ENCODE results near the gene MEOX2. TPM values are rescaled to one million over a fixed set of nuclear protein-coding genes. Genes with fewer than 3 reads are reported as not detected.

MEOX2 gene
- total and polyA plus RNA-seq, 4 donors, result 3.0 to 103 (median 13.6) TPM

DNA sequence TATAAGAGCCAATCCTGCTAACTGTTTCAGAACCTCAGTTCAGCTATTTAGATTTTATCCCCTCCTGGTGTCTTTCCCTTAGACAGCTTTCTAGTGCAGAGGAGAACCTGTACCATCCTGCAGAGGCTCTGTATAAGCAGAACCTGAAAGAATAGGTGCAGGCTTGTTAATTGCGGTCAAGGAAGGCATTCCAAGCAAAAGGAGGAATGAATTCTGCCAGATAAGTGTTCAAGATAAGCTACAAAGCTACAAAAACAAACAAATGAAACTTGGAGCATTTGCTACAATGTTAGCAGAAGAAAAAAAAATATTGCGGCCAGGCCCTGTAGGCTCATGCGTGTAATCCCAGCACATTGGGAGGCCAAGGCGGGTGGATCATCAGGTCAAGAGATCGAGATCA lies 92.0 kb downstream of the MEOX2 start:
- WGBS, 2 donors, result 69 to 70% methylated on average over 5 of the region's 5 CpGs
- peaks cover 0 to 9% (median 0%) of the 10 kb centered on the region in 4 donors for H3K36me3 ChIP-seq (ENCODE audit: control insufficient read depth in 4 of 4, insufficient read depth in 4 of 4, low read length in 4 of 4)
- TF ChIP-seq, protein P1, sequence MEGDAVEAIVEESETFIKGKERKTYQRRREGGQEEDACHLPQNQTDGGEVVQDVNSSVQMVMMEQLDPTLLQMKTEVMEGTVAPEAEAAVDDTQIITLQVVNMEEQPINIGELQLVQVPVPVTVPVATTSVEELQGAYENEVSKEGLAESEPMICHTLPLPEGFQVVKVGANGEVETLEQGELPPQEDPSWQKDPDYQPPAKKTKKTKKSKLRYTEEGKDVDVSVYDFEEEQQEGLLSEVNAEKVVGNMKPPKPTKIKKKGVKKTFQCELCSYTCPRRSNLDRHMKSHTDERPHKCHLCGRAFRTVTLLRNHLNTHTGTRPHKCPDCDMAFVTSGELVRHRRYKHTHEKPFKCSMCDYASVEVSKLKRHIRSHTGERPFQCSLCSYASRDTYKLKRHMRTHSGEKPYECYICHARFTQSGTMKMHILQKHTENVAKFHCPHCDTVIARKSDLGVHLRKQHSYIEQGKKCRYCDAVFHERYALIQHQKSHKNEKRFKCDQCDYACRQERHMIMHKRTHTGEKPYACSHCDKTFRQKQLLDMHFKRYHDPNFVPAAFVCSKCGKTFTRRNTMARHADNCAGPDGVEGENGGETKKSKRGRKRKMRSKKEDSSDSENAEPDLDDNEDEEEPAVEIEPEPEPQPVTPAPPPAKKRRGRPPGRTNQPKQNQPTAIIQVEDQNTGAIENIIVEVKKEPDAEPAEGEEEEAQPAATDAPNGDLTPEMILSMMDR (IDR thresholded peaks at IDR 0.05; ENCODE audit: control extremely low read depth, extremely low read depth), result no peak
- H3K9me3 ChIP-seq (ENCODE audit: control insufficient read depth in 4 of 4, insufficient read depth in 3 of 4, low read length in 3 of 4), result peaks cover 0 to under 1% (median 0%) of the 10 kb centered on the region in 4 donors
- H3K9ac ChIP-seq (ENCODE audit: insufficient read depth in 1 of 2, low read length in 2 of 2), result no peak overlapping the region
- no peaks in the 10 kb centered on the region for H3K27me3 ChIP-seq (ENCODE audit: control insufficient read depth in 3 of 3, insufficient read depth in 3 of 3, low read length in 2 of 3)
- ATAC-seq (ENCODE audit: insufficient read depth, low FRiP score), result no peak
- no peak overlapping the region for H3K27ac ChIP-seq (ENCODE audit: low read depth in 1 of 2, low read length in 1 of 2)
- DNase-seq, result no peak
- H3K4me1 ChIP-seq (ENCODE audit: control insufficient read depth in 5 of 5, insufficient read depth in 5 of 5, low read length in 5 of 5), result no peaks in the 10 kb centered on the region
- H3K4me3 ChIP-seq, result no peak overlapping the region

DNA sequence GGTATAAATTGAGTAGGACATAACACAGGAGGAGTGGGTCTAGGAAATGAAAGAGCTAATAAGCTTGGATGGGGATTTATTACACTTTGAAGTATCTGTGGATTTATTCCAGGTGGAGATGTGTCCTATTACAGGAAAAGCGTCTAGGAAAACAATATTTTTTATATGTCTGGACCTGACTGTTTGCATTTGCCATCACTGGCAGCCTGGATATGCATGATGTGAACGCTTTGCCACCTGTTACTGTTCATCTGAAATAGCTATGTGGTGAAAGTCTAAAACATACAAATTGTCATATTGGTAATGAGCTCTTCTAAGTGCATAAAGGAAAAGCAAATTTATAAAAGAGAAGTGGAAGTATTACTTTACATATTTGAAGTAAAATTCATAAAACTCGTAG lies 93.1 kb downstream of the MEOX2 start:
- Histone ChIP-seq H3K36me3 (ENCODE audit: control insufficient read depth in 4 of 4, insufficient read depth in 4 of 4, low read length in 4 of 4) (peaks cover 0 to 7% (median 0%) of the 10 kb centered on the region in 4 donors), H3K4me3 (no peak overlapping the region), H3K9me3 (ENCODE audit: control insufficient read depth in 4 of 4, insufficient read depth in 3 of 4, low read length in 3 of 4) (no peaks in the 10 kb centered on the region), H3K9ac (ENCODE audit: insufficient read depth in 1 of 2, low read length in 2 of 2) (no peak overlapping the region), H3K27ac (ENCODE audit: low read depth in 1 of 2, low read length in 1 of 2) (no peak overlapping the region), H3K27me3 (ENCODE audit: control insufficient read depth in 3 of 3, insufficient read depth in 3 of 3, low read length in 2 of 3) (no peaks in the 10 kb centered on the region), H3K4me1 (ENCODE audit: control insufficient read depth in 5 of 5, insufficient read depth in 5 of 5, low read length in 5 of 5) (no peaks in the 10 kb centered on the region)
- DNase-seq (no peak), ATAC-seq (ENCODE audit: insufficient read depth, low FRiP score) (no peak)
- WGBS, 2 donors, result 84 to 88% methylated on average over 3 of the region's 3 CpGs
- TF ChIP-seq, protein P1 (IDR thresholded peaks at IDR 0.05; ENCODE audit: control extremely low read depth, extremely low read depth), result no peak

GRCh38 chr7:15586266-15586665 lies 100.2 kb downstream of the MEOX2 start:
- DNase-seq (no peak), ATAC-seq (ENCODE audit: insufficient read depth, low FRiP score) (no peak)
- Histone ChIP-seq H3K36me3 (ENCODE audit: control insufficient read depth in 4 of 4, insufficient read depth in 4 of 4, low read length in 4 of 4) (no peaks in the 10 kb centered on the region), H3K4me1 (ENCODE audit: control insufficient read depth in 5 of 5, insufficient read depth in 5 of 5, low read length in 5 of 5) (peaks cover 0 to 5% (median 0%) of the 10 kb centered on the region in 5 donors), H3K9ac (ENCODE audit: insufficient read depth in 1 of 2, low read length in 2 of 2) (no peak overlapping the region), H3K4me3 (no peak overlapping the region), H3K9me3 (ENCODE audit: control insufficient read depth in 4 of 4, insufficient read depth in 3 of 4, low read length in 3 of 4) (peaks cover 0 to 5% (median 2%) of the 10 kb centered on the region in 4 donors), H3K27me3 (ENCODE audit: control insufficient read depth in 3 of 3, insufficient read depth in 3 of 3, low read length in 2 of 3) (no peaks in the 10 kb centered on the region), H3K27ac (ENCODE audit: low read depth in 1 of 2, low read length in 1 of 2) (no peak overlapping the region)
- 91 to 95% methylated on average over 4 of the region's 4 CpGs for WGBS, 2 donors
- TF ChIP-seq, protein P1 (IDR thresholded peaks at IDR 0.05; ENCODE audit: control extremely low read depth, extremely low read depth), result no peak

DNA sequence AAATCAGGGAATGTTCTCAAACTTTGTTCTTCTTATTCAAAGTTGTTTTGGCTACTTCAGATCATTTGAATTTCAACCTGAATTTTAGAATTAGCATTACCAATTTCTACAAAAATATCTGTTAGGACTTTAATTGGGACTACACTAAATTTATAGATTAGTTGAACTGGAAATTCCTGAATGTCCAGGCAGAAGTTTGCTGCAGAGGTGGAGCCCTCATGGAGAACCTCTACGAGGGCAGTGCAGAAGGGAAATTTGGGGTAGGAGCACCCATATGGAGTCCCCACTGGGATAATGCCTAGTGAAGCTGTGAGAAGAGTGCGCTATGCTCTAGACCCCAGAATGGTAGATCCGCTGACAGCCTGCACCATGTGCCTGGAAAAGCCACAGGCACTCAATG lies 101.9 kb downstream of the MEOX2 start:
- 90 to 93% methylated on average over 3 of the region's 3 CpGs for WGBS, 2 donors
- DNase-seq, result no peak

More for the DNA sequence above, 101.9 kb downstream of the MEOX2 start:
- peaks cover 0 to 5% (median 0%) of the 10 kb centered on the region in 5 donors for H3K4me1 ChIP-seq (ENCODE audit: control insufficient read depth in 5 of 5, insufficient read depth in 5 of 5, low read length in 5 of 5)
- ATAC-seq (ENCODE audit: insufficient read depth, low FRiP score), result no peak
- H3K36me3 ChIP-seq (ENCODE audit: control insufficient read depth in 4 of 4, insufficient read depth in 4 of 4, low read length in 4 of 4), result no peaks in the 10 kb centered on the region
- H3K4me3 ChIP-seq, result no peak overlapping the region
- H3K27me3 ChIP-seq (ENCODE audit: control insufficient read depth in 3 of 3, insufficient read depth in 3 of 3, low read length in 2 of 3), result no peaks in the 10 kb centered on the region
- H3K9me3 ChIP-seq (ENCODE audit: control insufficient read depth in 4 of 4, insufficient read depth in 3 of 4, low read length in 3 of 4), result peaks cover 0 to 5% (median 2%) of the 10 kb centered on the region in 4 donors
- no peak overlapping the region for H3K27ac ChIP-seq (ENCODE audit: low read depth in 1 of 2, low read length in 1 of 2)
- TF ChIP-seq, protein P1 (IDR thresholded peaks at IDR 0.05; ENCODE audit: control extremely low read depth, extremely low read depth), result no peak
- H3K9ac ChIP-seq (ENCODE audit: insufficient read depth in 1 of 2, low read length in 2 of 2), result no peak overlapping the region

All from lung (tissue), 12 donors.